HCT116 (cell line): Measurements from ENCODE around the gene SLC6A18. TPM values are rescaled to one million over a fixed set of nuclear protein-coding genes. Genes with fewer than 3 reads are reported as not detected.

ENCODE experiments used
- ATAC-seq: fragments of 200-7000 bp; cut with Tn5 transposase; 2 replicates; pipeline ENCODE4 v1.9.1; 2020; ENCODE audit warnings: mild to moderate bottlenecking, moderate library complexity
- BruUV-seq: library from RNA; stranded (reverse); fragments of 400-500 nt; replicated peaks from 2 replicates; lab custom pipeline; 2021; lab: Mats Ljungman, UMichigan
- CTCF ChIA-PET: fragments of 300-600 bp; sonication (Branson Sonifier 250); formaldehyde crosslinking; loops from one replicate; lab custom pipeline; 2021; ENCODE audit warnings: antibody characterized with exemption; lab: Charles Lee
- POLR2A ChIA-PET: fragments of 300-600, 350-600 bp; sonication (Branson Sonifier 250); formaldehyde crosslinking; loops from one replicate; lab custom pipeline; 2021; ENCODE audit warnings: antibody characterized with exemption; lab: Charles Lee
- RAD21 ChIA-PET, 2 experiments: fragments of 300-600 bp; sonication (Branson Sonifier 250); formaldehyde crosslinking; loops; one replicate each; lab custom pipeline; 2023; ENCODE audit warnings: low total read pairs in 2 of 2; ENCODE audit not compliant: uncharacterized antibody in 2 of 2, unreplicated experiment in 2 of 2, low non-redundant PET in 1 of 2; lab: Charles Lee
- DNase-seq: peaks from one replicate; pipeline ENCODE4 v3.0.0-alpha.2; 2010; ENCODE audit warnings: low read depth, low spot score
- H2AFZ ChIP-seq: fragments of 200-600 bp; shearing (Covaris generic), sonication (generic); 2 replicates; pipeline ENCODE4 v1.6.1; 2017; ENCODE audit warnings: low read depth, mixed run types, mixed read lengths, antibody characterized with exemption, low read length; ENCODE audit not compliant: poor library complexity, severe bottlenecking
- H3K27ac ChIP-seq: 2 replicates; pipeline ENCODE4 v1.5.1; 2012; ENCODE audit warnings: low read depth, low read length
- H3K27me3 ChIP-seq: fragments of 200-600 bp; sonication (generic); 2 replicates; pipeline ENCODE4 v1.6.1; 2016; ENCODE audit warnings: mixed run types, low read length, mixed read lengths; ENCODE audit not compliant: insufficient read depth
- H3K36me3 ChIP-seq, 2 experiments: fragments of 200-500 bp in 1 of 2; fragments of 200-600 bp in 1 of 2; sonication (Bioruptor generic) in 1 of 2; sonication (generic) in 1 of 2; 2 replicates each; pipeline versions ENCODE4 v1.5.1 to v1.6.1; 2014 to 2016; ENCODE audit warnings: low read length in 2 of 2, inconsistent platforms in 1 of 2, mixed read lengths in 1 of 2, mixed run types in 1 of 2; ENCODE audit not compliant: insufficient read depth in 2 of 2, control insufficient read depth in 1 of 2
- H3K4me1 ChIP-seq, 2 experiments: fragments of 200-600 bp in 1 of 2; sonication (generic) in 1 of 2; 2 replicates each; pipeline versions ENCODE4 v1.5.1 to v1.6.1; 2012 to 2017; ENCODE audit warnings: low read length in 2 of 2, inconsistent platforms in 1 of 2, mild to moderate bottlenecking in 1 of 2, mixed read lengths in 1 of 2, mixed run types in 1 of 2, moderate library complexity in 1 of 2; ENCODE audit not compliant: insufficient read depth in 2 of 2, control insufficient read depth in 1 of 2
- H3K4me2 ChIP-seq: fragments of 200-600 bp; sonication (generic); 2 replicates; pipeline ENCODE4 v1.6.1; 2017; ENCODE audit warnings: mixed run types, low read length, mixed read lengths
- H3K4me3 ChIP-seq, 2 experiments: fragments of 200-600 bp in 1 of 2; sonication (generic) in 1 of 2; replicated peaks in 1 of 2; 2 replicates each; pipeline ENCODE4 v1.5.1; 2011 to 2016; ENCODE audit warnings: low read length in 2 of 2, control low read depth in 1 of 2, low read depth in 1 of 2, mild to moderate bottlenecking in 1 of 2, mixed read lengths in 1 of 2, mixed run types in 1 of 2
- H3K79me2 ChIP-seq: fragments of 200-600 bp; sonication (generic); 2 replicates; pipeline ENCODE4 v1.6.1; 2017; ENCODE audit warnings: mild to moderate bottlenecking, mixed run types, low read length, moderate library complexity, mixed read lengths; ENCODE audit not compliant: insufficient read depth
- H3K9ac ChIP-seq: fragments of 200-600 bp; sonication (generic); 2 replicates; pipeline ENCODE4 v1.6.1; 2016; ENCODE audit warnings: low read length, mixed read lengths
- H3K9me2 ChIP-seq: fragments of 200-600 bp; sonication (generic), shearing (Covaris generic); 2 replicates; pipeline ENCODE4 v1.6.1; 2017; ENCODE audit warnings: mixed run types, mild to moderate bottlenecking, moderate library complexity; ENCODE audit not compliant: insufficient read depth
- H3K9me3 ChIP-seq, 2 experiments: fragments of 200-500 bp in 1 of 2; fragments of 200-600 bp in 1 of 2; sonication (Bioruptor generic) in 1 of 2; sonication (generic) in 1 of 2; 2 replicates each; pipeline ENCODE4 v1.6.1; 2014 to 2017; ENCODE audit warnings: low read length in 2 of 2, mixed read lengths in 2 of 2, inconsistent platforms in 1 of 2, low read depth in 1 of 2, mild to moderate bottlenecking in 1 of 2, mixed run types in 1 of 2, moderate library complexity in 1 of 2; ENCODE audit not compliant: control insufficient read depth in 1 of 2, insufficient read depth in 1 of 2
- H4K20me1 ChIP-seq: fragments of 200-600 bp; sonication (generic), shearing (Covaris generic); 2 replicates; pipeline ENCODE4 v1.6.1; 2017; ENCODE audit warnings: mixed run types, mild to moderate bottlenecking, moderate library complexity; ENCODE audit not compliant: insufficient read depth
- EGR1 ChIP-seq: IDR thresholded peaks from 2 replicates; pipeline ENCODE4 v1.6.1; 2012; ENCODE audit warnings: low read depth
- ELF1 ChIP-seq: IDR thresholded peaks from 2 replicates; pipeline ENCODE4 v1.6.1; 2012; ENCODE audit warnings: low read depth, borderline replicate concordance
- EZH2 ChIP-seq: fragments of 200-600 bp; sonication (generic); IDR thresholded peaks from 2 replicates; pipeline ENCODE4 v1.6.1; 2017; ENCODE audit warnings: antibody characterized with exemption, mixed run types
- EZH2phosphoT487 ChIP-seq: fragments of 200-600 bp; IDR thresholded peaks from 2 replicates; pipeline ENCODE4 v1.6.1; 2018; ENCODE audit warnings: antibody characterized with exemption, borderline replicate concordance
- FOSL1 ChIP-seq: IDR thresholded peaks from 2 replicates; pipeline ENCODE4 v1.6.1; 2012; ENCODE audit warnings: low read depth
- JUND ChIP-seq: IDR thresholded peaks from 2 replicates; pipeline ENCODE4 v1.6.1; 2012
- POLR2A ChIP-seq: IDR thresholded peaks from 2 replicates; pipeline ENCODE4 v1.7.0; 2011; ENCODE audit warnings: borderline replicate concordance; ENCODE audit not compliant: insufficient read depth, insufficient read length; ENCODE audit errors: extremely low read depth
- RAD21 ChIP-seq: IDR thresholded peaks from 2 replicates; pipeline ENCODE4 v1.6.1; 2012; ENCODE audit warnings: low read depth, mild to moderate bottlenecking
- SP1 ChIP-seq: IDR thresholded peaks from 2 replicates; pipeline ENCODE4 v1.6.1; 2012; ENCODE audit warnings: low read depth
- YY1 ChIP-seq: IDR thresholded peaks from 2 replicates; pipeline ENCODE4 v1.6.1; 2011; ENCODE audit warnings: low read length, low read depth, moderate library complexity, mild to moderate bottlenecking; ENCODE audit not compliant: insufficient replicate concordance; ENCODE audit errors: extremely low read depth
- ZFX ChIP-seq: fragments of 450-650 bp; IDR thresholded peaks from 2 replicates; pipeline ENCODE4 v1.6.1; 2017
- intact Hi-C: fragments of 100-400 bp; cut with micrococcal nuclease; formaldehyde crosslinking; loops from 2 replicates; pipeline ENCODE4 v1.10.0; 2022
- total RNA-seq: library from RNA; stranded (reverse); gene quantifications from one replicate; pipeline ENCODE4 v1.2.1, GENCODE V29; 2021; ENCODE audit not compliant: unreplicated experiment
- TF ChIP-seq, protein P1 (sequence below): IDR thresholded peaks from 2 replicates; pipeline ENCODE4 v1.6.1; 2012
- TF ChIP-seq, protein P2 (sequence below): IDR thresholded peaks from 2 replicates; pipeline ENCODE4 v1.6.1; 2011; ENCODE audit warnings: mild to moderate bottlenecking, low read length, moderate library complexity; ENCODE audit not compliant: insufficient replicate concordance; ENCODE audit errors: extremely low read depth
- TF ChIP-seq, protein P3 (sequence below): IDR thresholded peaks from 2 replicates; pipeline ENCODE4 v1.6.1; 2012
- TF ChIP-seq, protein P4 (sequence below): IDR thresholded peaks from 2 replicates; pipeline ENCODE4 v1.6.1; 2012; ENCODE audit warnings: low read depth

The SLC6A18 gene
- total RNA-seq, 1 experiment from 2014 or later, result not detected

DNA sequence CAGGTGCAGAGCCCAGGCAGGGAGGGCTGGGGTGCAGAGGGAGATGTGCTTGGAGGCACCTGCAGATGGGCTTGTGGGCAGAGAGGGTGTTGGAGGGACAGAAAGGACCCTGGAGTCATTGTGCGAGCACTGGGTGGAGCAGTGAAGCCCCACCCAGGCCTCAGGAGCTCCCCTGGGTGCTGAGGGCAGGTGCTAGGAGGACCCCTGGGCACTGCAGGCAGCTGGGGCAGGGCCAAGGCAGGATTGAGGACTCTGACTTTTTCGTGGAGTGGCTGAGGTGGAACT is 10.3 kb upstream of the SLC6A18 start:
- CTCF ChIA-PET, result no interaction called here
- TF ChIP-seq EZH2 (no peak), ZFX (no peak), EZH2phosphoT487 (no peak), JUND (no peak)

DNA sequence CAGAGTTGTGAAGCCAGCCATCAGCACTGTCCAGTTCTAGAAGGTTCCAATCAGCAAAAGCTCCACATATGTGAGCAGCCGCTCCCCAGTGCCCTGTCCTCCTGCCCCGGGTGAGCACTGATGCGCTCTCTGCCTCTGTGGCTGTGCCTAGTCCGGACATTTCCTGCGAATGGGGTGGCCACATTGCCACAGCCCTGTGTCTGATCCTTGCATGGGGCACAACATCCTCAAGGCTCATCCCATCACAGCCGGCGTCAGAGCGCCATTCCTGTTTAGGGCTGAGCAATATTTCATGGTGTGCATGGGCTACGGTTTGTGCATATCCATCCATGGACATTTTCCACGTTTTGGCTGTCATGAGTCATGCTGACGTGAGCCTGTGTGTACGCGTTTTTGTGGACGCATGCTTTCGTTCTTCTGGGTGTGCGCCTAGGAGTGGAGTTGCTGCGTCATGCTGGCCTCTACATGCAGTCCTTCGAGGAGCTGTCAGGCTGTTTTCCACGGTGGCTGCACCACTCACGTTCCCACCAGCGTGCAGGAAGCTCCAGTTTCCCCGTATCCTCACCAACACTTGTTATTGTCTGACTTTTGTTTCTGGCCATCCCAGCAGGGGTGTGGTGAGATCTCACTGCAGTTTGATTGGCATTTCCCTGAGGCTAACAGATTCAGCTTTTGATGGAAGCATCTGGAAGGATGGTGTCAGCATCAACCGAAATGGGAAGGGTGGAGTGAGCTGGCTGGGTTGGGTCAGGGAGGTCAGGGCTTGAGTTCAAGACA is 9.7 kb upstream of the SLC6A18 start:
- DNase-seq, result no peak
- Histone ChIP-seq H3K9ac (no peak overlapping the region), H3K36me3 (no peaks in the 10 kb centered on the region), H3K4me3 (no peak overlapping the region), H3K9me3 (no peaks in the 10 kb centered on the region; a peak in 1 of 4 replicates), H3K27ac (no peak overlapping the region), H3K79me2 (no peaks in the 10 kb centered on the region), H2AFZ (no peak overlapping the region), H3K27me3 (no peaks in the 10 kb centered on the region), H3K4me2 (no peak overlapping the region), H3K9me2 (no peaks in the 10 kb centered on the region), H3K4me1 (peaks cover 0 to 5% of the 10 kb centered on the region in 2 experiments; a peak in 1 of 4 replicates), H4K20me1 (no peaks in the 10 kb centered on the region)
- ChIA-PET RAD21 (no interaction called here), POLR2A (no interaction called here), CTCF (no interaction called here)
- ATAC-seq, result no peak
- no TSS peak for BruUV-seq
- intact Hi-C loops, result no loop called here
- no peak for TF ChIP-seq YY1
- TF ChIP-seq RAD21, result no peak
- TF ChIP-seq, protein P1, sequence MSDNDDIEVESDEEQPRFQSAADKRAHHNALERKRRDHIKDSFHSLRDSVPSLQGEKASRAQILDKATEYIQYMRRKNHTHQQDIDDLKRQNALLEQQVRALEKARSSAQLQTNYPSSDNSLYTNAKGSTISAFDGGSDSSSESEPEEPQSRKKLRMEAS, result no peak
- TF ChIP-seq, protein P2, sequence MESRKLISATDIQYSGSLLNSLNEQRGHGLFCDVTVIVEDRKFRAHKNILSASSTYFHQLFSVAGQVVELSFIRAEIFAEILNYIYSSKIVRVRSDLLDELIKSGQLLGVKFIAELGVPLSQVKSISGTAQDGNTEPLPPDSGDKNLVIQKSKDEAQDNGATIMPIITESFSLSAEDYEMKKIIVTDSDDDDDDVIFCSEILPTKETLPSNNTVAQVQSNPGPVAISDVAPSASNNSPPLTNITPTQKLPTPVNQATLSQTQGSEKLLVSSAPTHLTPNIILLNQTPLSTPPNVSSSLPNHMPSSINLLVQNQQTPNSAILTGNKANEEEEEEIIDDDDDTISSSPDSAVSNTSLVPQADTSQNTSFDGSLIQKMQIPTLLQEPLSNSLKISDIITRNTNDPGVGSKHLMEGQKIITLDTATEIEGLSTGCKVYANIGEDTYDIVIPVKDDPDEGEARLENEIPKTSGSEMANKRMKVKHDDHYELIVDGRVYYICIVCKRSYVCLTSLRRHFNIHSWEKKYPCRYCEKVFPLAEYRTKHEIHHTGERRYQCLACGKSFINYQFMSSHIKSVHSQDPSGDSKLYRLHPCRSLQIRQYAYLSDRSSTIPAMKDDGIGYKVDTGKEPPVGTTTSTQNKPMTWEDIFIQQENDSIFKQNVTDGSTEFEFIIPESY, result no peak
- no peak for TF ChIP-seq ELF1
- TF ChIP-seq, protein P3, sequence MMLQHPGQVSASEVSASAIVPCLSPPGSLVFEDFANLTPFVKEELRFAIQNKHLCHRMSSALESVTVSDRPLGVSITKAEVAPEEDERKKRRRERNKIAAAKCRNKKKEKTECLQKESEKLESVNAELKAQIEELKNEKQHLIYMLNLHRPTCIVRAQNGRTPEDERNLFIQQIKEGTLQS, result no peak
- TF ChIP-seq SP1, result no peak
- no peak for TF ChIP-seq FOSL1
- TF ChIP-seq, protein P4, sequence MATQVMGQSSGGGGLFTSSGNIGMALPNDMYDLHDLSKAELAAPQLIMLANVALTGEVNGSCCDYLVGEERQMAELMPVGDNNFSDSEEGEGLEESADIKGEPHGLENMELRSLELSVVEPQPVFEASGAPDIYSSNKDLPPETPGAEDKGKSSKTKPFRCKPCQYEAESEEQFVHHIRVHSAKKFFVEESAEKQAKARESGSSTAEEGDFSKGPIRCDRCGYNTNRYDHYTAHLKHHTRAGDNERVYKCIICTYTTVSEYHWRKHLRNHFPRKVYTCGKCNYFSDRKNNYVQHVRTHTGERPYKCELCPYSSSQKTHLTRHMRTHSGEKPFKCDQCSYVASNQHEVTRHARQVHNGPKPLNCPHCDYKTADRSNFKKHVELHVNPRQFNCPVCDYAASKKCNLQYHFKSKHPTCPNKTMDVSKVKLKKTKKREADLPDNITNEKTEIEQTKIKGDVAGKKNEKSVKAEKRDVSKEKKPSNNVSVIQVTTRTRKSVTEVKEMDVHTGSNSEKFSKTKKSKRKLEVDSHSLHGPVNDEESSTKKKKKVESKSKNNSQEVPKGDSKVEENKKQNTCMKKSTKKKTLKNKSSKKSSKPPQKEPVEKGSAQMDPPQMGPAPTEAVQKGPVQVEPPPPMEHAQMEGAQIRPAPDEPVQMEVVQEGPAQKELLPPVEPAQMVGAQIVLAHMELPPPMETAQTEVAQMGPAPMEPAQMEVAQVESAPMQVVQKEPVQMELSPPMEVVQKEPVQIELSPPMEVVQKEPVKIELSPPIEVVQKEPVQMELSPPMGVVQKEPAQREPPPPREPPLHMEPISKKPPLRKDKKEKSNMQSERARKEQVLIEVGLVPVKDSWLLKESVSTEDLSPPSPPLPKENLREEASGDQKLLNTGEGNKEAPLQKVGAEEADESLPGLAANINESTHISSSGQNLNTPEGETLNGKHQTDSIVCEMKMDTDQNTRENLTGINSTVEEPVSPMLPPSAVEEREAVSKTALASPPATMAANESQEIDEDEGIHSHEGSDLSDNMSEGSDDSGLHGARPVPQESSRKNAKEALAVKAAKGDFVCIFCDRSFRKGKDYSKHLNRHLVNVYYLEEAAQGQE, result no peak
- no peak for TF ChIP-seq EGR1
- TF ChIP-seq POLR2A, result no peak
- TF ChIP-seq, all 23 proteins: peak for 0

More for the DNA sequence above, 10.3 kb upstream of the SLC6A18 start:
- peaks cover 0 to 5% of the 10 kb centered on the region in 2 experiments; a peak in 1 of 4 replicates for H3K4me1 ChIP-seq
- no peak overlapping the region for H2AFZ ChIP-seq
- H3K27ac ChIP-seq, result no peak overlapping the region
- H4K20me1 ChIP-seq, result no peaks in the 10 kb centered on the region
- no peaks in the 10 kb centered on the region; a peak in 1 of 4 replicates for H3K9me3 ChIP-seq
- ATAC-seq (no peak), DNase-seq (no peak)
- BruUV-seq, result no TSS peak
- H3K4me2 ChIP-seq, result no peak overlapping the region
- no peak overlapping the region for H3K9ac ChIP-seq
- intact Hi-C loops, result no loop called here
- H3K36me3 ChIP-seq, result no peaks in the 10 kb centered on the region
- ChIA-PET RAD21 (no interaction called here), POLR2A (no interaction called here)
- H3K27me3 ChIP-seq, result no peaks in the 10 kb centered on the region
- no peaks in the 10 kb centered on the region for H3K79me2 ChIP-seq
- H3K4me3 ChIP-seq, result no peak overlapping the region
- H3K9me2 ChIP-seq, result no peaks in the 10 kb centered on the region
